GM11168 (cell line): ENCODE results near the gene DDX24.

ENCODE experiments used
- in situ Hi-C: fragments of 300-500 bp; cut with MboI; formaldehyde crosslinking; loops from one replicate; pipeline ENCODE4 v1.12.0; 2022; ENCODE audit warnings: low sequenced_read_pairs; ENCODE audit not compliant: unreplicated experiment

Gene DDX24, protein sequence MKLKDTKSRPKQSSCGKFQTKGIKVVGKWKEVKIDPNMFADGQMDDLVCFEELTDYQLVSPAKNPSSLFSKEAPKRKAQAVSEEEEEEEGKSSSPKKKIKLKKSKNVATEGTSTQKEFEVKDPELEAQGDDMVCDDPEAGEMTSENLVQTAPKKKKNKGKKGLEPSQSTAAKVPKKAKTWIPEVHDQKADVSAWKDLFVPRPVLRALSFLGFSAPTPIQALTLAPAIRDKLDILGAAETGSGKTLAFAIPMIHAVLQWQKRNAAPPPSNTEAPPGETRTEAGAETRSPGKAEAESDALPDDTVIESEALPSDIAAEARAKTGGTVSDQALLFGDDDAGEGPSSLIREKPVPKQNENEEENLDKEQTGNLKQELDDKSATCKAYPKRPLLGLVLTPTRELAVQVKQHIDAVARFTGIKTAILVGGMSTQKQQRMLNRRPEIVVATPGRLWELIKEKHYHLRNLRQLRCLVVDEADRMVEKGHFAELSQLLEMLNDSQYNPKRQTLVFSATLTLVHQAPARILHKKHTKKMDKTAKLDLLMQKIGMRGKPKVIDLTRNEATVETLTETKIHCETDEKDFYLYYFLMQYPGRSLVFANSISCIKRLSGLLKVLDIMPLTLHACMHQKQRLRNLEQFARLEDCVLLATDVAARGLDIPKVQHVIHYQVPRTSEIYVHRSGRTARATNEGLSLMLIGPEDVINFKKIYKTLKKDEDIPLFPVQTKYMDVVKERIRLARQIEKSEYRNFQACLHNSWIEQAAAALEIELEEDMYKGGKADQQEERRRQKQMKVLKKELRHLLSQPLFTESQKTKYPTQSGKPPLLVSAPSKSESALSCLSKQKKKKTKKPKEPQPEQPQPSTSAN

DNA sequence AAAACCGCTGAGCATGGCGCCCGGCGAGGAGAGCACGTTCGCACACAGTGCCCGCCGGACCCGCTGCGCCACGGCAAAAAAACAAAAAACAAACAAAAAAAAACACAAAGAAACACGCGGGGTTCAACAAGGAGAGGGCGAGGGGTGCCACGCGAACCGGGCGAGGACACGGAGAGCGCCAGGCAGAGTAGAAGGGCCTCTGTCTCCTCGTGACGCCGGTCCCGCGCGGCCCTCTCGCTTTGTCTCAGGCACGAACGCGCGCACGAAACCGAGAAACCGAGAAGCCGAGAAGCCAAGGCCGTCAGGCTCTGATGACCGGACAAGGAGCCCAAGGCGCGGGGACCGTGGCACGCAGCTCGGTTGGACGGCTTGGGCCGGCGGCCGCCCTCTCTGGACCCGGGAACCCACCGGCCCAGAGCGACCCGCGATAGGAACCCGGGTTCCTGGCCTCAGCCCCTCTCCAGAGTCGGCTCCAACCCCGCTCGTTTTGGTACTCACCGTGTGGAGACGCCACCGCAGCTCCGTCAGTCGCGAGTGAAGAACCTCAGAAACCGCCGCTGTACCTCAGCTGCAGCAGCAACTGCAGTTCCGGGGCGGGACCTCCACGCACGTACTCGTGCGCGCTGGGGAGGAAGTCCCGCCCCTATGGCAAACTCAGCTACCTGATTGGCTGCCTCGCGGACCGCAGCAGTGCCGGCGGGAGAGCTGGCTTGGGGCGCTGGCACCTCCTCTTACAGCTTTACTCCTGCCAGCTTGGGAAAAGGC is at the start of gene DDX24, which contains the start of gene IFI27L1:
DDX24 (minus strand) TSS at position 582 of the 765 bp plus-strand sequence. CDS start 1,460 bp downstream, outside the sequence.
IFI27L1 (plus strand) TSS at position 690 of the 765 bp plus-strand sequence. CDS start 15,628 bp downstream, outside the sequence.
- in situ Hi-C loops, result no loop called here

DNA sequence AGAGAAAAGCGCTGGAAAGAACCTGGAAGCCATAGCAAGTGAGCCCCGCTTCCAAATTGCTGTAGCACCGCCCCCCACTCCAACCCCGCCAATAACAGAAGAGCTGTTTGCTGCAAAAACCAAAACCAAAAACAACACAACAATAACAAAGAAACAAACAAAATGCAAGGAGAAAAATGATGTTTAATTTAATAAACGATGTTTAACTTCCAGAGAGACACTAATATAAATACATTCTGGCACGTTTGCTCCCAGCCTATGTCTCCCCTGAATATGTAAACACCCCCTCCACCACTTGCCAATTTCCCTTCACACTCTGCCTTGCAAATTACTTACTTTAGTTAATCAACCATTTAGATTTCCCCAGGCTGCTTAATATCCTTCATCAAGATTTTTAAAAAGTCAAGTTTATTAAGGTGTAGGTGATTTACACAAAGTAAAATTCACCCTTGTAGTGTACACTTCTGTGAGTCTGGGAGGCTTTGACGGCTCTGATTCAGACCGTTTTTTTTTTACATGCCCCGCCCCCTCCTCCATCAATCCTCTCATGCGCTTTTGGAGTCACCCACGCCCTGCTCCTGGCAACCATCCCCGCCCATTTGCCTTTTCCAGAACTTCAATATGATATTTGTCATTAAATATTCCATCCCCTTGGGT is 48.9 kb upstream of the DDX24 start:
- in situ Hi-C loops, result loop anchor here (10.0 kb wide), 1 partner anchor 75 kb away; no protein-coding TSS in a partner anchor

DNA sequence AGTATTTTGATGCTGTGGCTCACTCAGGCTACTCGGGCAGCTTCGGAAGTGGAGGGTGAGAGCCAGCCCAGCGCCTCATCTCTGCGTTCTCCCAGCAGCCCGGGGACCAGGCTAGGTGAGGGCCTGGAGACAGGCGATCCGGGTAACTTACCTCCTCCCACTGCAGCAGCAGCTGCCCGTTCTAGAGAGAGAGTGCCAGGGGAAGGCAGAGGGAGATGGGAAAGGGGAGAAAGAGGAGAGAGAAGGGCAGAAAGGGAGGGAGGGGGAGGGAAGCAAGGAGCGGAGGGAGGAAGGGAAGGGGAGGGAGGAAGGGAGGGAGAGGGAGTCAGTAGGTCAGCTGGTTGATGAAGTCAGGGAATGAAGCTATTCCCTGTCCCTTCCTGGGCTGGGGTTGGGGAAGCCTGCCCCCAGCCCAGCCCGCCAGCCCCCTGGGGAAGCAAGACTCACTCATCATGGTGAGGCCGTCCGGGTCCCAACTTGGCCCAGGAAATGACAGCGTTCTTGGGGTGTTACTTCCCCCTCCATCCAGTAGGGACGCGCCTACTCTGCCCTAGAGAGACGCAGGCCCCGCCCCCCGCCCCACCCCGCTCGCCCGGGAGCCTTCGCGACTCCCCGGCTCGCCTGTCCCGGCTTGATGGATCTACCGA is 48.2 kb upstream of the DDX24 start, which contains the start of gene IFI27L2:
IFI27L2 (minus strand) TSS at position 494 of the 647 bp plus-strand sequence; CDS start at position 454, 40 bp downstream.
- in situ Hi-C loops, result loop anchor here (10.0 kb wide), 1 partner anchor 74 kb away; no protein-coding TSS in a partner anchor

DNA sequence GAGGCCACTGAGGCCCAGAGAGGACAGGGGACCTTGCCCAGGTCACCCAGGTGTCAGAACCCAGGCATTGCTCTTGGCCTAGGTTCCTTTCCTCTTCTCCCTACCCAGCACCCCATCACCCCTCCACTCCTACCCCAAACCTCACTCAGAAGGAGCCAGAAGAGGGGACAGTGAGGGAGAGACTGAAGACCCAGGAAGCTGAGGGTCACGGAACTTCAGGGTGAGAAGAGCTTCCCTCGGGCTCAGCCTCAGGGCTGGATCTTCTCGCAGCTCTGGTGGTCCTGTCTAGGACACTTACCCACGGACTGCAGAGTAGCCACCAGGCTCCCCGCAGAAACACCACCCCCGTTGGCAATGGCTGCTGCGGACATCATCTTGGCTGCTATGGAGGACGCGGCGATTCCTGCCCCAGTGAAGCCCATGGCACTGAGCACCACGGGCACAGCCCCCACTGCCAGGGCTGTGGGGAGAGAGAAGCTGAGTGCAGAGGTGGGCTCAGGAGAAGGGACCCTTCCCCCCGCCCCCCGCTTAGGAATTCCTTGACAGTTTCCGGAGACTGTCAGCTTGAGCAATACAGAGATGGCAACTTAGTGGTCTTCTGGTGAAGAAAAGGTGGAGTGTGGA is 47.3 kb upstream of the DDX24 start:
- in situ Hi-C loops, result loop anchor here (10.0 kb wide), 1 partner anchor 74 kb away; no protein-coding TSS in a partner anchor

DNA sequence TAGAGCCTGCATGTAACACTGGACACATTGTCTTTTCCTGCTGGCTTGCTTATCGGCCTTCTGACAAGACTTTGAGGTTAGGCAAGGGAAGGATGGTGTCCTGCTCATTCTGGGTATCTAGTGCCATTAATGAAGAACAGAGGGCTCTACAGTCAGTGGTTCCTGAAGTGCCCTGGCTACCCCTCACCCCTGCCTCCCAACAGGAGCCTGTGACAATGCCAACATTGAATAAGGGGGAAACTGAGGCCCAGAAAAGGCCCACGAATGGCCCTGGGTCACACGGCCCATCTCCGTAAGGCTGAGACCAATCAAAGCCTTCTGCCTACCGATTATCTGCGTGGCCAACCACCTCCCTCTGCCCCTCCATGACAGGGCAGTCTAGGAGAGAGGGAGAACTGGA is 46.3 kb upstream of the DDX24 start:
- in situ Hi-C loops, result loop anchor here (10.0 kb wide), 1 partner anchor 73 kb away; no protein-coding TSS in a partner anchor

DNA sequence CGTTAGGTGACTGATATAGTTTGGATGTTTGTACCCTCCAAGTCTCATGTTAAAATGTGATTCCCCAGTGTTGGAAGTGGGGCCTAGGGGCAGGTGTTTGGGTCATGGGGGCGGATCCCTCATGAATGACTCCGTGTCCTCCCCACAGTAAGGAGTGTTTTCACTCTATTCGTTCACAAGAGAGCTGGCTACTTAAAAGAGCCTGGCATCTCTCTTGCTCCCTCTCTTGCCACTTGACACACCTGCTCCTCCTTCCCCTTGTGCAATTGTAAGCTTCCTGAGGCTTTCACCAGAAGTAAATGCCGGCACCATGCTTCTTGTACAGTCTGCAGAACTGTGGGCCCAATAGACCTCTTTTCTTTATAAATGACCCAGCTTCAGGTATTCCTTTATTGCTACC is 45.8 kb upstream of the DDX24 start:
- in situ Hi-C loops, result loop anchor here (10.0 kb wide), 1 partner anchor 72 kb away; no protein-coding TSS in a partner anchor

DNA sequence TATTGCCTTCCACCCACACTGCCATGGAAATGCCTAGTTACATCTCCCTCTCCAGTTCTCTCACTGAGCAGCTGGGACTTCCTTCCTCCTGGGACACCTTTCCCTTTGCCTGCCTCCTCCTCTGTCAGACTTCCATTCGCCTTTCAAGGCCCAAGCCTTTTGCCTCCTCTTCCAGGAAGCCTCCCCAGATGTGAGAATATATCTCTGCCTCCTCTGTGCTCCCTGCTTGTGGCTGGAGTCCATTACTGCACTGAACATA is 45.3 kb upstream of the DDX24 start:
- in situ Hi-C loops, result loop anchor here (10.0 kb wide), 1 partner anchor 72 kb away; no protein-coding TSS in a partner anchor

DNA sequence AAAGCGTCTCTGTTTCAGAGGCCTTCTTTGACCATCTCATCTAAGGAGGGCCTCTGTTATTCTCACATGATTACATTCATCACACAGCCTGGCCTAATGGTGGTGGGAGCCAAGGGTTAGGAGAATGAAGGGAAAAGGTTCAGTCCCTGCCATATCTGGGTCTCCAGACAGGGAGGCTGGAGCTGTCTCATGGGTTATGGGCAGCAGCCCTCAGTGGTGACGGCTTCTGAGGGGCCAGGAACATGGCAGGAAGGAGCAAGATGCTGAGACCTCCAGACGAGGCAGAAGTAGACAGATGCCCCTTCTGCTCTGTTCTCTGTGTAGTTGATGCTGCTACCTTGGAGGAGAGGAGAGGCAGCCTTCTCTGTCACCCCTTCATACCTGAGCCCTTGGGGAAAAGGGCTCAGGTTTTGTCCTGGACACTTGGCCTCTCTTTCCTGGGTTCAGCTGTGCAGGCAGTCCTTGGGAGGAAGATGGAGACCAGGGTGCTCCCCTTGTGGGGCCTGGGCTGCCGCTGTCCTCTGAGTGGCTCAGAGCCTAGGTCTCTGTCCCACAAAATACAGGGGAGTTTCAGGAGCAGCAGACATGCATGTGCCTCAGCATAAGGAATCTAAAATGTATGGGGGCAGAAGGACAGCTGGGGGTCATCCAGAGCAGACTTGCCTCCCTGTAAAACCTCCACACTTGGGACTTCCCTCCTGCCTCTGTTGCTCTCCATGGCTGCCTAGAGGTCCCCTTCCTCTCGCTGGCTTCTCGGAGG is 44.8 kb upstream of the DDX24 start:
- in situ Hi-C loops, result loop anchor here (10.0 kb wide), 1 partner anchor 71 kb away; no protein-coding TSS in a partner anchor

DNA sequence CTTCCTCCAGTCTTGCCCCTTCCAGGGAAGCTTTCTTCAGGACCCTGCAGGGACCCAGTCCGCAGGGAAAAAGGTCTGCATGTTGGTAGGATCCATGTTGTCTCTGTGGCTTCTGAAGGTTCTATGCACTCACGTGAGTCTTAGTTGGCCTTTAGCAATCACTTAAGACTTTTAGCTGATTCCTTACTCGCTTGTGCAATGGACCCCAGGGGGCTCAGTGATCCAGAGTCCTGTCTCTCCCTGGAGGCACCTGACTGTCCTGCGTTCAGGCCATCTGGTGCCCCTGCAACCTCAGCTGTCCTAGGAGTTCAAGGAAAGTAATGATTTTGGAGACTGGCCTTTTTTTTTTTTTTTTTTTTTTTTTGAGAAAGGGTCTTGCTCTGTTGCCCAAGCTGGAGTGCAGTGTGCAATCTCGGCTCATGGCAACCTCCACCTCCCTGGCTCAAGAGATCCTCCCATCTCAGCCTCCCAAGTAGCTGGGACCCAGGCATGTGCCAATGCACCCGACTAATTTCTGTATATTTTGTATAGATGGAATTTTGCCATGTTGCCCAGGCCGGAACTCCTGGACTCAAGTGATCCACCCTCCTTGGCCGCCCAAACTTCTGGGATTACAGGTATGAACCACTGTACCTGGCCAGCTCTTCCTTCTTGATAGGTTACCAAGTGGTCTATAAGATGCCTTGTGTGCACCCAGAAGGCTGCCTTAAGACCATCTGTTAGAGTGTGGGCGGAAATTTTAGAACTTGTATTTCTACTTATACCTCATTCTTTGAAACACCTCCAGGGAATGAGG is 43.8 kb upstream of the DDX24 start:
- in situ Hi-C loops, result loop anchor here (10.0 kb wide), 1 partner anchor 70 kb away; no protein-coding TSS in a partner anchor

DNA sequence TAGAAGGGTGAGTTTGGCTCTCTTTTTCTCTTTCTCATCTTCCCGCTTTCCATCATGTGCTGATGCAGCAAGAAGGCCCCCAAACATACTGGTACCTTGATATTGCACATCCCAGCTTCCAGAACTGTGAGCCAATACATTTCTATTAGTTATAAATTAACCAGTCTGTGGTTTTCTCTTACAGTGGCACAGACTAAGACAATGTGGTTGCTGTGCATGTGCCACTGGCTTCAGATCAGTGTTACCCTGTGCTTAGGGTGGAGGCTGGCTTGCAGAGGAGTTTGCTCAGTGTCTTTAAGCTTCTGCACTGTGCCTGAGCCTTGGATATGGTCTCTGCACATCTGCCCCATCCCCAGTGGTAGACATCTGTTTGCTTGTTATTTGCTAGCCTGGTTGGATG is 42.9 kb upstream of the DDX24 start:
- in situ Hi-C loops, result loop anchor here (10.0 kb wide), 1 partner anchor 69 kb away; no protein-coding TSS in a partner anchor

DNA sequence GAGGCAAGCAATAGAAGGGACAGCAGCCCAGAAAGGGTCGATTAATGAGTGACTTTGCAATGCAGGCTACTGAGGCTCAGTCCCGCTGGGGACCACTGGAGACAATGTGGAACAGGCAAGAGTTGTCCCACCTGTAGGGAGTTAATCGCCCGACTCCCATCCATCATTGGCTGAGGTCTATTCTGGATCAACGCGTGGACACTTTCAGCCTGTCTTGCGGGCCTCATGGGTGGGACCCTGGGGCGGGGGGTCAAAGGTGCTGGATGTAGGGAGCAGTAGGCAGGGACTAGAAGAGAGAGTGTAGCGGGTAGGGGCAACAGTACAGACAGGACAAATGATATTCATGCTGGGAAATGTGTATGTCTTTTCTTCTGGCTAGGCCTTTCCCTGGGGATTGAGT is 42.3 kb upstream of the DDX24 start:
- in situ Hi-C loops, result loop anchor here (10.0 kb wide), 1 partner anchor 68 kb away; no protein-coding TSS in a partner anchor

DNA sequence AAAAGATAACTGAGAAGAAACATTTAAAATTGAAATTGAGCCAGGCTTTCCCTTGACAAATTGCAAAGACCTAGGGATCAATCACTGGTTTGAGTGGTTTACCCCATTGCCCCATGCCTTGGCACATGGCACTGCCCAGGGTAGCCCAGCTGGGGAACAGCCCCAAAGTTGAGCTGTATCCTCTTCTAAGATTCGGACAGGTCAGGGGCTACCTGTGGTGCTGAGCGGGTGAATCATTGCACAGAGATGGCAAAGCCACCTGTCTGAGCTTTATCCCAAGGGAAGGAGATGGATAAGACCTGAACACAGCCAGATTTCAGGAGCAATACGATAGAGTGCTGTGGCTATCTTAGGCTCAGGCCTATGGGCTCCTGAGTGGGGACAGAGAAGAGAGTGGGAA is 41.4 kb upstream of the DDX24 start:
- in situ Hi-C loops, result loop anchor here (10.0 kb wide), 1 partner anchor 68 kb away; no protein-coding TSS in a partner anchor

DNA sequence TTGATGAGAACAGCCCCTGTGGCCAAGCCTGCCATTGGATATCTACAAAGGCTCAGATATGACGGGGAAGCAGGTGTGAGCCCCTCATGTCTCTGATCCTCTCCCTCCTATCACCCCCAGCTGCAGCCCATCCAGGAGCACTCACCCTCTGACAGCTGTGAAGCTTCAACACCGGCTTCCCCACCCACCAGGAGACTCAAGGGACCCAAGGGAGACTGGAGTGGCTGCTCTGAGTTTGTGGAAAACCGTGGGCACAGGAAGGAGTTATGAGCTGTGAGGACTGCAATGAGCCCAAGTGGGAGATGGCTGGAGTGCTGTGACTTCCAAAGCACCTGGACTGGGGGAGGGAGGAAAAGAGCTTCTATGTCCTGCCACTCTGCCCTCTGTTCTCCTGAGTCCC is 40.5 kb upstream of the DDX24 start:
- in situ Hi-C loops, result loop anchor here (10.0 kb wide), 1 partner anchor 67 kb away; no protein-coding TSS in a partner anchor

DNA sequence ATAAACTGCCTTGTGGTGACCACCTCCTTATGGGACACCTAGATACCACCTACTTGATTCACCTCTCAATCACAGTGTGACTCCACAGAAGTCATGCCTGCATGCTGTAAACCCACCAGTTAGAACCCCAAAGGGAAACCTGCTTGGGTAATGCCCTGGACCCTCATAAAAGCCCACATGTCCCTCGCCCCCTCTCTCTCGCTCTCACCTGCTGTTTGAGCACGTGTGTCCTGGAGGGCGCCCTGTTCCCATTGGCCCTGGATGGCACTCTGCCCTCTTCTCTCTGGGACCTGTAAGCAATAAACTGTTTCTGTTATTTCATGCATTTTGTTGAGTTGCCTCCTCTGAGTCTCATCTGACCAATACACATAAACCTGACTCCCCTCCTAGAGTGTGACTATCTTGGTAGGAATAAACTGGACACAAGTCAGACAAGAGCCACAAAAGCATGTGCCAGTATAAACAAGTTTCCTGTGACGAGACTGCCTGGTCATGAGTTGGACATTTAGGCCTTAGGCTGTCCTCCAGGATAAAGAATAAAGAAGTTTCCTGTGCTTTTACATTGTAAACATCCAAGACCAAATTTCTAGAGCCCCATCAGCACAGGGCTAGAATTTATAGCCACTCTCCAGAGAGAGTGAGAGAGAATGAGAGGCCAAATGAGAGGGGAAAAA is 39.8 kb upstream of the DDX24 start:
- in situ Hi-C loops, result loop anchor here (10.0 kb wide), 1 partner anchor 66 kb away; no protein-coding TSS in a partner anchor

DNA sequence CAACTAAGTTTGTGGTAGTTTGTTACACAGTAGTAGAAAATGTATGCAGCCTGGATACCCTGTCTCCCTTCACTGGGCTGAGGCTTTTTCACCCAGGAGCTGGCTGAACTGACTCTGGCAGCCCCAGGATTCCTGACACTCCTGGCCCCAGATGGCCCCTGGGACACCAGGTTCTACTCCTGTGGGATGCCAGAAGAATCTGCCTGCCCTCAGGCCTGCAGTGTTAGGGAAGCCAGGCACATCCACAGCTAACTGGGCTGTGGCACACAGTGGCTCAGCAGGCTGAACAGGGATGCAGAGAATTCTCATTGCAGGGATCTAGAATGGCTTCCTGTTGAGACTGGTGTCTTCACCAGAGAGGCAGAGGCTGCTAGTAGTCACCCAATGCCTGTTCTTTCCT is 38.1 kb upstream of the DDX24 start:
- in situ Hi-C loops, result no loop called here

DNA sequence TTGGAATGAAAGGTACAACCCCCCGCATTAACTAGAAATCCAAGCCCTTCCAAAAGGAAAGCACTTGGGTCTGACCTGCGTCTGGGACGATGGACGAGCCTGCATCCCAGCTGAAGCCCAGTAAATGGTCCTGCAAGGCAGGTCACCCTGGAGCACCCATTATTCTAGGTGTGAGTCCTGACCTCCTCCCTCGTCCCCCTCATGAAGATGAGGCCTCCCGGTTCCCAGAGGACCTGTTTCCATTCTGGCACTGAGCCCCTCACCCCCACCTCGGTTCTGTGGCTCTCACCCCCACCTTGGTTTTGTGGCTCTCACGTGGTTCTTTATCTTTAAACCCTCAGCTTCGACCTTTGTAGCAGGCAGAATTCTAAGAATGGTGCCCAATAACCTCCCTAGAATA is 36.9 kb upstream of the DDX24 start:
- in situ Hi-C loops, result no loop called here
